Measurements from ENCODE around the gene SPATS1.

Gene SPATS1

GRCh38 chr6:44366781-44367180 is 24.3 kb downstream of the SPATS1 start:
- no peak overlapping the region for H3K9ac ChIP-seq
- TF ChIP-seq Cebpa-rat (IDR thresholded peaks at IDR 0.05): no peak

GRCh38 chr6:44367681-44368080 is 25.2 kb downstream of the SPATS1 start:
- no peak for TF ChIP-seq Cebpa-rat (IDR thresholded peaks at IDR 0.05)
- no peaks in the 10 kb centered on the region for H4K20me1 ChIP-seq
- peaks cover 0 to 4% (median 0%) of the 10 kb centered on the region in 11 experiments; a peak in 1 of 22 replicates for H3K9me3 ChIP-seq (replicated peaks in 1 of 11)
- no peaks in the 10 kb centered on the region for H3K27me3 ChIP-seq
- H3K27ac ChIP-seq: no peak overlapping the region
- H3K36me3 ChIP-seq: no peaks in the 10 kb centered on the region
- peaks cover 12 to 32% (median 23%) of the 10 kb centered on the region in 10 experiments for H3K4me1 ChIP-seq
- H3K4me3 ChIP-seq: no peak overlapping the region
- peak overlapping the region in 9 of 11 experiments; percentile 11 to 63 (median 28); a peak in 11 of 22 replicates for H3K4me2 ChIP-seq
- no peak overlapping the region for H3K9ac ChIP-seq

More at GRCh38 chr6:44366781-44367180, 24.3 kb downstream of the SPATS1 start:
- no peak overlapping the region for H3K27ac ChIP-seq
- 0 out of 22 replicates have a peak, but pooled peaks cover 0 to under 1% (median 0%) of the 10 kb centered on the region in 11 experiments for H3K9me3 ChIP-seq (replicated peaks in 1 of 11)
- H3K36me3 ChIP-seq: no peaks in the 10 kb centered on the region
- H3K4me2 ChIP-seq: no peak overlapping the region
- H3K27me3 ChIP-seq: no peaks in the 10 kb centered on the region
- H3K4me1 ChIP-seq: peaks cover 12 to 32% (median 21%) of the 10 kb centered on the region in 10 experiments
- no peaks in the 10 kb centered on the region for H4K20me1 ChIP-seq
- no peak overlapping the region for H3K4me3 ChIP-seq

GRCh38 chr6:44373051-44373450 is 30.6 kb downstream of the SPATS1 start:
- no peak for TF ChIP-seq Cebpa-rat (IDR thresholded peaks at IDR 0.05)
- H3K4me1 ChIP-seq: peaks cover 0 to 14% (median 0%) of the 10 kb centered on the region in 10 experiments; a peak in 7 of 20 replicates
- H3K27me3 ChIP-seq: no peaks in the 10 kb centered on the region
- no peak overlapping the region for H3K4me3 ChIP-seq
- H4K20me1 ChIP-seq: no peaks in the 10 kb centered on the region
- peak overlapping the region in 1 of 11 experiments; percentile 17; a peak in 1 of 22 replicates for H3K9ac ChIP-seq
- H3K27ac ChIP-seq: peak overlapping the region in 1 of 11 experiments; percentile 6; a peak in 1 of 22 replicates
- H3K9me3 ChIP-seq (replicated peaks in 1 of 11): peaks cover 0 to 4% (median 0%) of the 10 kb centered on the region in 11 experiments; a peak in 1 of 22 replicates
- peak overlapping the region in 2 of 11 experiments; percentile 32 to 43; a peak in 3 of 22 replicates for H3K4me2 ChIP-seq
- no peaks in the 10 kb centered on the region for H3K36me3 ChIP-seq

- H3K27ac ChIP-seq: no peak overlapping the region
- peaks cover 0 to 14% (median 0%) of the 10 kb centered on the region in 10 experiments; a peak in 3 of 20 replicates for H3K4me1 ChIP-seq
- H3K36me3 ChIP-seq: no peaks in the 10 kb centered on the region
- H3K9ac ChIP-seq: no peak overlapping the region
- H3K9me3 ChIP-seq (replicated peaks in 1 of 11): peaks cover 0 to 4% (median 0%) of the 10 kb centered on the region in 11 experiments; a peak in 1 of 22 replicates
- no peak overlapping the region for H3K4me3 ChIP-seq
- no peaks in the 10 kb centered on the region for H3K27me3 ChIP-seq
- no peaks in the 10 kb centered on the region for H4K20me1 ChIP-seq
- H3K4me2 ChIP-seq: no peak overlapping the region
- no peak for TF ChIP-seq Cebpa-rat (IDR thresholded peaks at IDR 0.05)
Measured at GRCh38 chr6:44373787-44374186, 31.3 kb downstream of the SPATS1 start.

GRCh38 chr6:44375071-44375470 is 32.6 kb downstream of the SPATS1 start:
- no peaks in the 10 kb centered on the region for H4K20me1 ChIP-seq
- no peaks in the 10 kb centered on the region for H3K27me3 ChIP-seq
- TF ChIP-seq Cebpa-rat (IDR thresholded peaks at IDR 0.05): no peak
- H3K4me2 ChIP-seq: no peak overlapping the region
- H3K9ac ChIP-seq: no peak overlapping the region
- no peaks in the 10 kb centered on the region for H3K36me3 ChIP-seq
- peaks cover 0 to 14% (median 0%) of the 10 kb centered on the region in 10 experiments; a peak in 3 of 20 replicates for H3K4me1 ChIP-seq
- H3K4me3 ChIP-seq: no peak overlapping the region
- H3K27ac ChIP-seq: no peak overlapping the region
- peaks cover 0 to 4% (median 0%) of the 10 kb centered on the region in 11 experiments; a peak in 1 of 22 replicates for H3K9me3 ChIP-seq (replicated peaks in 1 of 11)

- Histone ChIP-seq H3K27ac (no peak overlapping the region), H4K20me1 (no peaks in the 10 kb centered on the region), H3K4me2 (no peak overlapping the region), H3K9me3 (replicated peaks in 1 of 11) (no peaks in the 10 kb centered on the region), H3K27me3 (no peaks in the 10 kb centered on the region), H3K4me1 (peaks cover 0 to 28% (median 5%) of the 10 kb centered on the region in 10 experiments; a peak in 9 of 20 replicates), H3K9ac (no peak overlapping the region), H3K36me3 (no peaks in the 10 kb centered on the region), H3K4me3 (no peak overlapping the region)
- no peak for TF ChIP-seq Cebpa-rat (IDR thresholded peaks at IDR 0.05)
Measured at GRCh38 chr6:44377484-44377883, 35.0 kb downstream of the SPATS1 start.

- no peak for TF ChIP-seq Cebpa-rat (IDR thresholded peaks at IDR 0.05)
- H3K4me1 ChIP-seq: peaks cover 0 to 23% (median 5%) of the 10 kb centered on the region in 10 experiments; a peak in 9 of 20 replicates
Measured at GRCh38 chr6:44377971-44378370, 35.5 kb downstream of the SPATS1 start.

GRCh38 chr6:44381739-44382138 is 39.3 kb downstream of the SPATS1 start:
- Histone ChIP-seq H3K36me3 (no peaks in the 10 kb centered on the region), H3K4me3 (no peak overlapping the region), H3K4me2 (peak overlapping the region in 5 of 11 experiments; percentile 48 to 75 (median 56); a peak in 11 of 22 replicates), H3K27me3 (no peaks in the 10 kb centered on the region), H3K9me3 (replicated peaks in 1 of 11) (no peaks in the 10 kb centered on the region), H3K4me1 (peaks cover 5 to 25% (median 10%) of the 10 kb centered on the region in 10 experiments), H4K20me1 (no peaks in the 10 kb centered on the region), H3K9ac (no peak overlapping the region), H3K27ac (peak overlapping the region in 2 of 11 experiments; percentile 15 to 30; a peak in 1 of 22 replicates)
- TF ChIP-seq Cebpa-rat (IDR thresholded peaks at IDR 0.05): peak in 6 of 11 experiments; percentile 49 to 68 (median 64); a peak in 9 of 22 replicates

More at GRCh38 chr6:44377971-44378370, 35.5 kb downstream of the SPATS1 start:
- Histone ChIP-seq H3K36me3 (no peaks in the 10 kb centered on the region), H3K27ac (no peak overlapping the region), H3K9me3 (replicated peaks in 1 of 11) (no peaks in the 10 kb centered on the region), H3K27me3 (no peaks in the 10 kb centered on the region), H4K20me1 (no peaks in the 10 kb centered on the region), H3K4me3 (no peak overlapping the region), H3K4me2 (no peak overlapping the region), H3K9ac (no peak overlapping the region)

GRCh38 chr6:44386364-44386928 is 44.0 kb downstream of the SPATS1 start:
- H3K4me1 ChIP-seq: peaks cover 30 to 39% (median 34%) of the 10 kb centered on the region in 10 experiments
- peaks cover 23 to 30% (median 28%) of the 10 kb centered on the region in 11 experiments; a peak in 21 of 22 replicates for H4K20me1 ChIP-seq
- peak overlapping the region; percentile 69 to 88 (median 82) for H3K4me3 ChIP-seq
- H3K27ac ChIP-seq: peak overlapping the region; percentile 89 to 98 (median 95); a peak in 21 of 22 replicates
- H3K9me3 ChIP-seq (replicated peaks in 1 of 11): no peaks in the 10 kb centered on the region
- peaks cover 11 to 25% (median 18%) of the 10 kb centered on the region in 11 experiments for H3K36me3 ChIP-seq
- H3K4me2 ChIP-seq: peak overlapping the region; percentile 86 to 96 (median 93)
- peak overlapping the region; percentile 88 to 98 (median 96); a peak in 21 of 22 replicates for H3K9ac ChIP-seq
- no peaks in the 10 kb centered on the region for H3K27me3 ChIP-seq
- no peak for TF ChIP-seq Cebpa-rat (IDR thresholded peaks at IDR 0.05)

All from BLaER1 treated with 17β-estradiol and CSF1 and Interleukin-3, amounts not matched to agents 10 nM and 100 nM (cell line).